Karpas-422 (cell line): ENCODE results near the gene SOBP. TPM values are rescaled to one million over a fixed set of nuclear protein-coding genes. Genes with fewer than 3 reads are reported as not detected.
"Not testable (repeated sequence)": the region's sequence is repeated elsewhere in the genome, so short reads cannot be mapped to it uniquely, and the experiment has no call there.

ENCODE experiments used
- DNase-seq: peaks from one replicate; pipeline ENCODE4 v3.0.0-alpha.2; 2015
- H2AFZ ChIP-seq: fragments of 200-600 bp; sonication (generic); 2 replicates; pipeline ENCODE4 v1.6.1; 2014; ENCODE audit warnings: antibody characterized with exemption, low read length, mixed read lengths
- H3K27ac ChIP-seq: fragments of 200-600 bp; sonication (generic); 2 replicates; pipeline ENCODE4 v1.5.1; 2014; ENCODE audit warnings: mild to moderate bottlenecking, low read length, moderate library complexity
- H3K27me3 ChIP-seq: fragments of 200-600 bp; sonication (generic); 2 replicates; pipeline ENCODE4 v1.6.1; 2014; ENCODE audit warnings: low read length, mixed read lengths
- H3K36me3 ChIP-seq: fragments of 200-600 bp; sonication (generic); 2 replicates; pipeline ENCODE4 v1.6.1; 2014; ENCODE audit warnings: low read length, mixed read lengths; ENCODE audit not compliant: insufficient read depth
- H3K4me1 ChIP-seq: fragments of 200-600 bp; sonication (generic); 2 replicates; pipeline ENCODE4 v1.6.1; 2014; ENCODE audit warnings: mild to moderate bottlenecking, low read length, mixed read lengths
- H3K4me2 ChIP-seq: fragments of 200-600 bp; sonication (generic); 2 replicates; pipeline ENCODE4 v1.6.1; 2014; ENCODE audit warnings: low read length, low read depth, mild to moderate bottlenecking; ENCODE audit not compliant: poor library complexity, severe bottlenecking
- H3K4me3 ChIP-seq: fragments of 200-600 bp; sonication (generic); 2 replicates; pipeline ENCODE4 v1.5.1; 2014; ENCODE audit warnings: mild to moderate bottlenecking, antibody characterized with exemption, low read length, mixed read lengths
- H3K79me2 ChIP-seq: fragments of 200-600 bp; sonication (generic); 2 replicates; pipeline ENCODE4 v1.6.1; 2014; ENCODE audit warnings: mild to moderate bottlenecking, low read length, mixed read lengths
- H3K9ac ChIP-seq: fragments of 200-600 bp; sonication (generic); 2 replicates; pipeline ENCODE4 v1.6.0; 2014; ENCODE audit warnings: low read length
- H3K9me2 ChIP-seq: fragments of 200-600 bp; sonication (generic), shearing (Covaris generic); replicated peaks from 2 replicates; pipeline ENCODE4 v1.6.0; 2014; ENCODE audit warnings: mild to moderate bottlenecking, low read length, moderate library complexity; ENCODE audit not compliant: insufficient read depth
- H3K9me3 ChIP-seq: fragments of 300-700, 200-600 bp; sonication (generic); 2 replicates; pipeline ENCODE4 v1.6.1; 2014; ENCODE audit warnings: low read length, mixed read lengths
- H4K20me1 ChIP-seq: fragments of 200-600 bp; sonication (generic); 2 replicates; pipeline ENCODE4 v1.6.1; 2014; ENCODE audit warnings: mild to moderate bottlenecking, antibody characterized with exemption, low read length, low read depth; ENCODE audit not compliant: insufficient read depth
- total RNA-seq: library from RNA; depleted of rRNA; stranded (reverse); fragments of >200 nt; shearing (Covaris generic); gene quantifications from 2 replicates; pipeline ENCODE4 v1.2.3, GENCODE V29; 2014; ENCODE audit warnings: low replicate concordance

Gene SOBP
- total RNA-seq, 1 experiment from 2014 or later, result 17.8 TPM

- Histone ChIP-seq H3K79me2 (peaks cover 76% of the 10 kb centered on the region), H3K27ac (no peak overlapping the region), H3K4me3 (no peak overlapping the region), H3K4me1 (peaks cover 3% of the 10 kb centered on the region), H3K36me3 (peaks cover 60% of the 10 kb centered on the region), H3K27me3 (no peaks in the 10 kb centered on the region), H3K4me2 (no peak overlapping the region), H3K9ac (no peak overlapping the region), H3K9me2 (no peaks in the 10 kb centered on the region), H3K9me3 (no peaks in the 10 kb centered on the region), H2AFZ (no peak overlapping the region), H4K20me1 (no peaks in the 10 kb centered on the region)
- no peak for DNase-seq
Measured at GRCh38 chr6:107509506-107509905, 19.6 kb downstream of the SOBP start.

DNA sequence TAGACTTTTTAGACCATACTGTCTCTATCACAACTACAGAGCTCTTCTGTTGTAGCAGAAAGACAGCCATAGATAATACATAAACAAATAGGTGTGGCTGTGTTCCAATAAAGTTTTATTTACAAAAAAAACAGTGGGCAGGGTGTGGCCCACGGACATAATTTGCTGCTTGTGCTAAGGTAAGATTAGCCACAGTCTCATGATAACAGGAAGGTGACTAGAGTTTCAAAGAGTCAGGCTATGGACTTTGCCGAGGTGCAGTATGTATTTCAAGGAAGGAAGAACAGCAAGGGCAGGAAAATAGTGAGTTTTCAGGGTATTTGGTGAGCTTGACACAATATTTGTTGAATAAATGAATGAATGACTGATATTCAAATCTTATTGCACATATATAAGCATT is 20.2 kb downstream of the SOBP start:
- H3K27me3 ChIP-seq, result no peaks in the 10 kb centered on the region
- no peak overlapping the region for H3K4me2 ChIP-seq
- H3K9me2 ChIP-seq, result no peaks in the 10 kb centered on the region
- no peak overlapping the region for H2AFZ ChIP-seq
- peaks cover 62% of the 10 kb centered on the region for H3K36me3 ChIP-seq
- no peaks in the 10 kb centered on the region for H4K20me1 ChIP-seq
- peaks cover 76% of the 10 kb centered on the region for H3K79me2 ChIP-seq
- no peak for DNase-seq
- no peaks in the 10 kb centered on the region for H3K4me1 ChIP-seq
- H3K9ac ChIP-seq, result no peak overlapping the region
- no peak overlapping the region for H3K4me3 ChIP-seq
- peaks cover 3% of the 10 kb centered on the region for H3K9me3 ChIP-seq
- no peak overlapping the region for H3K27ac ChIP-seq

DNA sequence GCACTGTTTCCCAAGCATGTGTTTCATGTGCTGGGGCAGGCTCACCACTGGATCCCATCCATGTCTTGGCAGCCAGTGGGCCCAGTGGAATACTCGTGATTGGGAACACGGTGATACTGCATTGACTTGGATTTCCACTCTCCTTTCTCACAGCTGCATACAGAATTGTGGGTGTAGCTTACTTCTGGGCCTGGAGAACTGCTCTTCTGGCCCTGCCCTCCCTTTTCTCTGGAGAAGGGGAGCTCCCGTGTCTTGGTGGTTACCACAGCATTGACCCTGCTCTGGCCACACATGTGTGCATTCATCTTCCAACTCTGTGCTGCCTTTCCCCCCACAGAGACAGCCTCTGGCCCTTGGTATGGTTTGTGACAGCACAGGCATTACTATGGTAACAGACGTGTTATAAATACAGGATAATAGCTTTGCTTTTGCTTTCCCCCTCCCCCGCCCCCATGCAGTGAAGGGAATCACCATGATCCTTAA is 21.6 kb downstream of the SOBP start:
- Histone ChIP-seq H3K79me2 (peaks cover 75% of the 10 kb centered on the region), H3K9ac (no peak overlapping the region), H3K4me2 (no peak overlapping the region), H3K9me3 (peaks cover 9% of the 10 kb centered on the region), H2AFZ (no peak overlapping the region), H3K36me3 (peaks cover 62% of the 10 kb centered on the region), H4K20me1 (no peaks in the 10 kb centered on the region), H3K9me2 (no peaks in the 10 kb centered on the region), H3K4me3 (no peak overlapping the region), H3K27ac (no peak overlapping the region), H3K4me1 (no peaks in the 10 kb centered on the region), H3K27me3 (no peaks in the 10 kb centered on the region)
- no peak for DNase-seq

GRCh38 chr6:107513214-107513613 is 23.3 kb downstream of the SOBP start:
- no peak for DNase-seq
- Histone ChIP-seq H3K27ac (no peak overlapping the region), H3K4me2 (no peak overlapping the region), H3K4me3 (no peak overlapping the region), H3K9me2 (no peaks in the 10 kb centered on the region), H4K20me1 (no peaks in the 10 kb centered on the region), H3K9ac (no peak overlapping the region), H3K4me1 (no peaks in the 10 kb centered on the region; the same call in 1 of the 2 replicates), H3K79me2 (peaks cover 73% of the 10 kb centered on the region), H3K9me3 (peaks cover 9% of the 10 kb centered on the region), H3K27me3 (no peaks in the 10 kb centered on the region), H2AFZ (no peak overlapping the region), H3K36me3 (peaks cover 71% of the 10 kb centered on the region)

DNA sequence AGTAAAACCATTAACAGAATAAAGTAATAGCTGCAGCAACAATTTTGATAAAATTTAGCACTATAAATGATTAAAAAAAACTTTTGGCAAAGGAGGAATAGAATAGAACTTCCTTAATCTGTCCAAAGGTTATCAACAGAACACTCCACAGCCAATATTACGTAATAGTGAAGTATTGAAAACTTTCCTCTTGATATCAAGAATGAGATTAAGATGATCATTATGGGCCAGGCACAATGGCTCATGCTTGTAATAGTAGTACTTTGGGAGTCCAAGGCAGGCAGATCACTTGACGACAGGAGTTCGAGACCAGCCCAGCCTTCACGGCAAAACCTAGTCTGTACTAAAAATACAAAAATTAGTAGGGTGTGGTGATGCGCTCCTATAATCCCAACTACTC is 26.0 kb downstream of the SOBP start:
- Histone ChIP-seq H3K4me1 (peaks cover 10% of the 10 kb centered on the region), H2AFZ (no peak overlapping the region), H3K9me3 (peaks cover 9% of the 10 kb centered on the region), H3K9ac (no peak overlapping the region), H3K27ac (no peak overlapping the region), H3K9me2 (no peaks in the 10 kb centered on the region), H3K4me3 (no peak overlapping the region), H3K36me3 (peaks cover 60% of the 10 kb centered on the region), H3K27me3 (no peaks in the 10 kb centered on the region), H3K79me2 (peaks cover 65% of the 10 kb centered on the region), H3K4me2 (no peak overlapping the region), H4K20me1 (no peaks in the 10 kb centered on the region)
- no peak for DNase-seq

DNA sequence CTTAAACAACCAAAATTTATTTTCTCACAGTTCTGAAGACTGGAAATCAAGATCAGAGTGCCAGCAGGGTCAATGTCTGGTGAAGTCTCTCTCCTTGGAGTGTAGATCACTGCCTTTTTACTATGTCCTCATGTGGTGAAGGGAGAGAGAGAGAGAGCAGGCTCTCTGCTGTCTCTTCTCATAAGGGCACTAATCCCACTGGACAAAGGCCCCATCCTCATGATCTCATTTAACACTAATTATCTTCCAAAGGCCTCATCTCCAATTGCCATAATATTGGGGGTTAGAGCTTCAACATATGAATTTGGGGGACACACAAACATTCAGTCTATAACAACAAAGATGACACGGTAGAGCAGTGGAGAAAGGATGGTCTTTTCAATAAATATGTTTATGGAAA is 27.4 kb downstream of the SOBP start:
- Histone ChIP-seq H2AFZ (no peak overlapping the region), H3K36me3 (peaks cover 48% of the 10 kb centered on the region), H3K9ac (no peak overlapping the region), H4K20me1 (no peaks in the 10 kb centered on the region), H3K79me2 (peaks cover 60% of the 10 kb centered on the region), H3K27ac (no peak overlapping the region), H3K9me3 (peaks cover 9% of the 10 kb centered on the region), H3K27me3 (no peaks in the 10 kb centered on the region), H3K4me2 (no peak overlapping the region), H3K9me2 (no peaks in the 10 kb centered on the region), H3K4me1 (peaks cover 10% of the 10 kb centered on the region), H3K4me3 (no peak overlapping the region)
- DNase-seq, result no peak

- H3K9ac ChIP-seq, H3K27me3 ChIP-seq, H2AFZ ChIP-seq, H3K27ac ChIP-seq, H3K9me3 ChIP-seq, H3K4me3 ChIP-seq, DNase-seq, H3K9me2 ChIP-seq, H3K4me2 ChIP-seq, H4K20me1 ChIP-seq: not testable (repeated sequence)
- Histone ChIP-seq H3K79me2 (peaks cover 61% of the 10 kb centered on the region), H3K36me3 (peaks cover 32% of the 10 kb centered on the region), H3K4me1 (peaks cover 25% of the 10 kb centered on the region)
Measured at GRCh38 chr6:107519224-107519623, 29.3 kb downstream of the SOBP start.

DNA sequence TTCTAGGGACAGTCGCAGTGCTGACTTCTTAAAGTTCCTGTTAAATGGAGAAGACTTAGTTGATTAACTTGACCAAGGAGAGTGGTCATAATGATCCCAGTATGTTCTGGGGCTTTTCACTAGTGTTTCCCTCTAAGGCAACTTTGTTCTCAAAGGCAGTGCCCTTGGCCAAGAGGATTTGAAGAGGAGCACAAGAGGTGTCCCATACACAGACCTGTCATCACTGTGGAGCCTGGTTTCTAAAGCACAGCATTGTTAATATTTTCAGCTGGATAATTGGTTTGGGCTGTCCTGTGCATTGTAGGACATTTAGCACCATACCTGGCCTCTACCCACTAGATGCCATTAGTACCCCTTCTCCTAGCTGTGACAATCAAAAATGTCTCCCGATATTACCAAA is 30.8 kb downstream of the SOBP start:
- not testable (repeated sequence) for H3K9ac ChIP-seq, H3K9me3 ChIP-seq, DNase-seq, H3K4me2 ChIP-seq, H3K27me3 ChIP-seq, H3K27ac ChIP-seq, H3K4me3 ChIP-seq, H3K9me2 ChIP-seq, H2AFZ ChIP-seq, H4K20me1 ChIP-seq
- Histone ChIP-seq H3K36me3 (peaks cover 22% of the 10 kb centered on the region), H3K4me1 (peaks cover 32% of the 10 kb centered on the region), H3K79me2 (peaks cover 63% of the 10 kb centered on the region)
